Activated CD4-positive, alpha-beta T cell treated with anti-CD3 and anti-CD28 coated beads for 24 hours (primary cell): ENCODE measurements around the gene ZNF514.
"Not testable (repeated sequence)": the region's sequence is repeated elsewhere in the genome, so short reads cannot be mapped to it uniquely, and the experiment has no call there.

Source experiments
- DNase-seq, 2 donors: peaks; one replicate each; pipeline ENCODE4 v3.0.0-alpha.2; 2020; ENCODE audit warnings: low read depth in 2 of 2

The ZNF514 gene

GRCh38 chr2:95138702-95139101, 20.9 kb downstream of the ZNF514 start:
- no peak for DNase-seq

GRCh38 chr2:95122197-95122551, 37.5 kb downstream of the ZNF514 start:
- no peak for DNase-seq

GRCh38 chr2:95121407-95122196, 38.0 kb downstream of the ZNF514 start, which contains the start of gene MRPS5:
TSS of gene MRPS5 (minus strand) at chr2:95121808. CDS start at chr2:95121791, 17 bp downstream.
- peak; percentile 87 to 91 for DNase-seq

GRCh38 chr2:95121093-95121406, 38.6 kb downstream of the ZNF514 start:
- no peak for DNase-seq

GRCh38 chr2:95115418-95115817, 44.2 kb downstream of the ZNF514 start:
- peak; percentile 51 to 53 for DNase-seq

- no peak for DNase-seq
Measured at GRCh38 chr2:95113464-95113863, 46.2 kb downstream of the ZNF514 start.

- DNase-seq, result no peak
Measured at GRCh38 chr2:95110395-95110794, 49.3 kb downstream of the ZNF514 start.

GRCh38 chr2:95109260-95109659, 50.4 kb downstream of the ZNF514 start:
- DNase-seq, result no peak

- DNase-seq, result no peak
Measured at GRCh38 chr2:95106081-95106480, 53.6 kb downstream of the ZNF514 start.

- no peak for DNase-seq
Measured at GRCh38 chr2:95104606-95105005, 55.0 kb downstream of the ZNF514 start.

- DNase-seq, result no peak
Measured at GRCh38 chr2:95099910-95100309, 59.7 kb downstream of the ZNF514 start.

GRCh38 chr2:95098273-95098672, 61.4 kb downstream of the ZNF514 start:
- not testable (repeated sequence) for DNase-seq
